Subcutaneous adipose tissue (tissue), 4 donors: ENCODE results near the gene FAM25C. TPM values are rescaled to one million over a fixed set of nuclear protein-coding genes. Genes with fewer than 3 reads are reported as not detected.
"Not testable (repeated sequence)": the region's sequence is repeated elsewhere in the genome, so short reads cannot be mapped to it uniquely, and the experiment has no call there.

ENCODE experiments used
- CTCF ChIP-seq: fragments of 450-650 bp; IDR thresholded peaks from one replicate; pipeline ENCODE4 v1.5.1; 2016; ENCODE audit warnings: low read depth, mild to moderate bottlenecking, control low read depth, antibody characterized with exemption, moderate library complexity
- small RNA-seq: library from RNA; depleted of rRNA; stranded (forward); fragments of <200 nt; gene quantifications from one replicate; pipeline ENCODE3, GENCODE V24; 2016
- total RNA-seq, 4 donors: library from RNA; depleted of rRNA; stranded (reverse); fragments of >200 nt; gene quantifications; one replicate each; pipeline ENCODE4 v1.1.0, GENCODE V29; 2016

Gene FAM25C
- not detected for total RNA-seq

- TF ChIP-seq CTCF = not testable (repeated sequence)
Observed at GRCh38 chr10:47999691-48000090, at the start of gene FAM25C. FAM25C (minus strand) TSS chr10:47999791; CDS start chr10:47999765, 26 bp downstream.

Small RNA genes lying within 50 kb of the gene (small RNA-seq; reads per million reads assigned to genes)
- not detected for gene RNA5SP315

Other genes starting within 250 kb of the FAM25C start
- 1 to 10 TPM; 1.3 to 7.9 (median 2.0) TPM for gene SYT15B, start 236.2 kb downstream of the FAM25C start, total RNA-seq
- under 1 TPM in 1 of 4 donors, not detected in 3; 0.38 TPM for gene NPY4R2, start 81.1 kb downstream of the FAM25C start, total RNA-seq